NT2/D1 (cell line): Measurements from ENCODE around the gene WSB1.

Experiments
- YY1 ChIP-seq: IDR thresholded peaks from 2 replicates; pipeline ENCODE4 v1.6.1; 2011; ENCODE audit not compliant: insufficient read length, insufficient read depth
- ZNF274 ChIP-seq: IDR thresholded peaks from 2 replicates; pipeline ENCODE4 v1.6.1; 2011; ENCODE audit warnings: mild to moderate bottlenecking, low read depth, low read length

GRCh38 chr17:27281438-27281837 lies 12.5 kb upstream of the WSB1 start:
- TF ChIP-seq YY1 (no peak), ZNF274 (no peak)
